Sigmoid colon (tissue), 4 donors: ENCODE results near the gene GRID1.

ENCODE experiments used
- CTCF ChIP-seq, 4 experiments: fragments of 450-650 bp in 3 of 4; fragments of 200-600 bp in 1 of 4; IDR thresholded peaks; one replicate each; pipeline ENCODE4 v1.5.1; 2016 to 2019; ENCODE audit warnings: antibody characterized with exemption in 4 of 4, mild to moderate bottlenecking in 3 of 4, moderate library complexity in 2 of 4
- EP300 ChIP-seq, 4 donors: sonication (generic); formaldehyde crosslinking; IDR thresholded peaks; one replicate each; pipeline ENCODE4 v1.6.1; 2017; ENCODE audit warnings: antibody characterized with exemption in 4 of 4
- POLR2A ChIP-seq, 2 donors: fragments of 450-650 bp; IDR thresholded peaks; one replicate each; pipeline ENCODE4 v1.6.1; 2016; ENCODE audit warnings: antibody characterized with exemption in 2 of 2, mild to moderate bottlenecking in 2 of 2, moderate library complexity in 2 of 2
- POLR2AphosphoS5 ChIP-seq, 4 donors: sonication (generic); formaldehyde crosslinking; IDR thresholded peaks; one replicate each; pipeline ENCODE4 v1.6.1; 2017; ENCODE audit warnings: antibody characterized with exemption in 4 of 4

- TF ChIP-seq EP300 (IDR thresholded peaks at IDR 0.05) (no peak), CTCF (IDR thresholded peaks at IDR 0.05) (no peak), POLR2AphosphoS5 (IDR thresholded peaks at IDR 0.05) (no peak), POLR2A (IDR thresholded peaks at IDR 0.05) (no peak)
Measured at GRCh38 chr10:86037096-86037495, 329.5 kb downstream of the GRID1 start.
